ENCODE data around the gene RHCG. TPM values are rescaled to one million over a fixed set of nuclear protein-coding genes. Genes with fewer than 3 reads are reported as not detected.

The RHCG gene
- total and polyA plus RNA-seq, 2 of the 4 experiments (the other 2 are of a cell fraction): not detected

GRCh38 chr15:89442671-89443307, 53.6 kb downstream of the RHCG start:
- H2BK5ac ChIP-seq (ENCODE audit: low read depth, low read length, poor library complexity, severe bottlenecking): no peak overlapping the region
- no peaks in the 10 kb centered on the region for H3K79me1 ChIP-seq (ENCODE audit: low read depth in 1 of 2, low read length in 2 of 2)
- H2AFZ ChIP-seq (replicated peaks; ENCODE audit: low read length, poor library complexity): peak overlapping the region; percentile 32
- ATAC-seq (ENCODE audit: low read depth): peak; percentile 59; the same call in 1 of the 2 replicates
- H4K91ac ChIP-seq (ENCODE audit: insufficient read depth, low read depth, low read length): no peak overlapping the region
- peak overlapping the region; percentile 24 for H2AK9ac ChIP-seq (replicated peaks; ENCODE audit: low read depth, low read length, poor library complexity)
- BruUV-seq (replicated peaks): no TSS peak
- H4K20me1 ChIP-seq (ENCODE audit: insufficient read depth, low read length): no peaks in the 10 kb centered on the region; the same call in 1 of the 2 replicates
- no peak overlapping the region for H2BK20ac ChIP-seq (ENCODE audit: low read depth, low read length)
- H3K9me3 ChIP-seq (ENCODE audit: control insufficient read depth, insufficient read depth, low read length): no peaks in the 10 kb centered on the region
- H3K14ac ChIP-seq (replicated peaks; ENCODE audit: low read depth, low read length): no peak overlapping the region
- no peak overlapping the region for H2BK15ac ChIP-seq (ENCODE audit: low read depth, low read length)
- intact Hi-C loops (cut with micrococcal nuclease): no loop called here
- H4K5ac ChIP-seq (ENCODE audit: low read depth, low read length): no peak overlapping the region
- H3K9ac ChIP-seq (ENCODE audit: low read depth, low read length): no peak overlapping the region
- ChIA-PET POLR2A (ENCODE audit: unreplicated experiment) (no interaction called here), CTCF (interaction anchor here (1.0 to 2.1 kb wide), 4 partner anchors 13 to 90 kb away, joined by 3 to 6 read pairs (median 4); no protein-coding TSS in a partner anchor)
- dilution Hi-C loops (cut with HindIII; ENCODE audit: low sequenced_read_pairs, unreplicated experiment): no loop called here
- H3K4ac ChIP-seq (ENCODE audit: low read depth, low read length): no peak overlapping the region
- no peaks in the 10 kb centered on the region for H3K4me1 ChIP-seq (ENCODE audit: control insufficient read depth, insufficient read depth, low read length)
- no peak overlapping the region for H2BK120ac ChIP-seq (ENCODE audit: low read depth, low read length)
- H4K8ac ChIP-seq (ENCODE audit: low read depth in 2 of 2, low read length in 2 of 2): no peak overlapping the region
- peak; percentile 8 for DNase-seq
- no peak overlapping the region for H3K56ac ChIP-seq (ENCODE audit: extremely low read depth, insufficient read depth, low read length)
- in situ Hi-C loops (cut with MboI; ENCODE audit: low sequenced_read_pairs): no loop called here
- no peak overlapping the region for H3K18ac ChIP-seq (ENCODE audit: low read depth, low read length)
- H3K23ac ChIP-seq (ENCODE audit: low read depth, low read length): no peak overlapping the region
- H3K9me1 ChIP-seq (ENCODE audit: insufficient read depth, low read length): no peaks in the 10 kb centered on the region
- no peak overlapping the region for H2AK5ac ChIP-seq (ENCODE audit: low read depth, low read length)
- H3K4me3 ChIP-seq (ENCODE audit: insufficient read depth, low read depth, low read length): no peak overlapping the region
- H3K27ac ChIP-seq (ENCODE audit: insufficient read depth, low read length): no peak overlapping the region
- H3K27me3 ChIP-seq (ENCODE audit: control insufficient read depth, insufficient read depth, low read length): peaks cover 55% of the 10 kb centered on the region
- H3K36me3 ChIP-seq (ENCODE audit: control insufficient read depth, insufficient read depth, low read length): no peaks in the 10 kb centered on the region
- H3K4me2 ChIP-seq (ENCODE audit: low read depth, low read length): no peak overlapping the region
- 60% methylated on average over 3 of the region's 19 CpGs; no CpG with 5 or more reads in 1 of the 2 experiments for WGBS, 2 experiments (ENCODE audit: extremely low coverage in 2 of 2, insufficient read length in 1 of 2)
- TF ChIP-seq POLR2A (IDR thresholded peaks at IDR 0.05; ENCODE audit: low read depth, low read length) (no peak), USF2 (IDR thresholded peaks at IDR 0.05; ENCODE audit: low read depth, low read length) (no peak), CEBPB (IDR thresholded peaks at IDR 0.05; ENCODE audit: low read depth, low read length) (no peak), RFX5 (IDR thresholded peaks at IDR 0.05; ENCODE audit: low read depth, low read length) (no peak), RCOR1 (IDR thresholded peaks at IDR 0.05; ENCODE audit: insufficient replicate concordance, low read length) (no peak), CHD1 (IDR thresholded peaks at IDR 0.05; ENCODE audit: low read depth, low read length) (no peak), RAD21 (IDR thresholded peaks at IDR 0.05; ENCODE audit: low read length) (peak; percentile 53), SMC3 (IDR thresholded peaks at IDR 0.05; ENCODE audit: low read depth, low read length) (peak; percentile 45), NFE2L2 (IDR thresholded peaks at IDR 0.05; ENCODE audit: low read depth, low read length) (no peak), ELK1 (IDR thresholded peaks at IDR 0.05; ENCODE audit: borderline replicate concordance, low read depth, low read length) (no peak), CTCF (conservative IDR thresholded peaks at IDR 0.05; ENCODE audit: low read depth, low read length) (peak; percentile 52), MXI1 (IDR thresholded peaks at IDR 0.05; ENCODE audit: borderline replicate concordance, low read depth, low read length) (no peak), FOS (IDR thresholded peaks at IDR 0.05; ENCODE audit: low read depth, low read length) (no peak), MAFK (IDR thresholded peaks at IDR 0.05; ENCODE audit: low read depth, low read length) (no peak), BHLHE40 (IDR thresholded peaks at IDR 0.05; ENCODE audit: low read depth, low read length) (no peak), MAZ (IDR thresholded peaks at IDR 0.05; ENCODE audit: borderline replicate concordance, low read depth, low read length) (no peak)
